NCI-H446 treated with DMSO at 0.1 percent for 48 hours (cell line): ENCODE results near the gene FBN1.
A peak's percentile ranks its signal among the peaks of the same experiment; 100 is the strongest.

Source experiments
- DNase-seq: peaks from one replicate; lab custom pipeline; 2025; lab: John Stamatoyannopoulos, UW

Gene FBN1

DNA sequence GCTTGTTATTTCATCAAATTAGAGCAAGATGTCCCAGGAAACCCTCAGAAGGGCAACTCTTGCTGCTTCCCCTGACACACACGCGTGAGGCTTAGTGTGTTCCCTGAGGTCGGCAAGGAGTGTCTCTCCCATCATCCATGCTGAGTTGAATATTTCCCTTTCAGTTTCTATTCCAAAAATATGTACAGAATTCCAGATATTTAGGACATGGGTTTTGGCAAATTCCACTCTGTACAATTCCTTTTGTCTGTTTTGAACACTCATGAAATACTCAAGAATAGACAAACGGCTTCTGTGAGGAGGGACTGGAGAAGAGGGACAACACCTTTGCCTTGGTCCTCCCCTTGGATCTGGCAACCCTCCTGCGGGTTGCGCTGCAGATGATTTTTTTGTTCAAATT, 176.2 kb downstream of the FBN1 start:
- no peak for DNase-seq

GRCh38 chr15:48467801-48468200, 177.7 kb downstream of the FBN1 start:
- no peak for DNase-seq

DNA sequence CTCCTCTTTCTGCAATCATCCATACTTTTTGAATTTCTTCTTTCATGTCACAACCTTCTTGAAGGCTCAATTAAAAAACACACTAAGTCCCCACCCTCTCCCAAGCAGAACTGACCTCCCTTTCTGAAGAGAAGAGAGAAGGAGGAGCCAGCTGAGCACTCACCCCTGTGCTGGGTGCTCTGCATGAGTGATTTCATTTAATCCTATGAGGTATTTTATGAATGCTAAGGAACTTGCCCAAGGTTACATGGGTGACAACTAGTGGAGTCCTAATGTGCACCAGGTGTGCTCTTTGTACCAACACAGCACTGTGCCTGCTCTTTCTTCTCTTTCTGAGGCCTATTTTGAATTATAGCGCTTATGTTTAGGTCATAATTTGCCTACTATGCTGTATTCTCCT, 178.7 kb downstream of the FBN1 start:
- no peak for DNase-seq

GRCh38 chr15:48466079-48466478, 179.4 kb downstream of the FBN1 start:
- no peak for DNase-seq

- DNase-seq = no peak
Measured at GRCh38 chr15:48465410-48465809, 180.1 kb downstream of the FBN1 start.

DNA sequence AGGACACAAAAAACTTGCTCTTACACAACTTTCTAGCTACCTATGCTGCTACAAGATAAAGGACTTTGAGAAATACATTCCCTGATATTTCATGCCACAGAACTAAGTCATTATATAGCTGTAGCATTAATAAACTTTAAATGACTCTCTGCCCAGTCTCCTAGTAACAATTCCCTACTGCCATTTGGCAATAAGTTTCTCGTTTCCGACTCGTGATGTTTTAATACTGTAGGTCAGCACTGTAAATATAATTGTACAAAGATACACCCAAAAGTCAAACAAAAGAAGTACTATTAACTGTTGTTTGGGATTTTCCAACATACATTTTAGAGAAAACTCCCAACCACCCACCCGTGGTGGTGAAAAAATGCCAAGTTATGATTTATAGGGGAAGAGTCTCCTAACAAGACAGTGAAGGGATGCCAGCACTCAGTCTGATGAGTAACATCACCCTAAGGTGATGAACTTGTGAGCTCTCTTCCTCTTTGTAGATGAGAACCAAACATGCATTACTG, 182.1 kb downstream of the FBN1 start:
- no peak for DNase-seq

GRCh38 chr15:48462688-48463087, 182.8 kb downstream of the FBN1 start:
- DNase-seq = no peak

DNA sequence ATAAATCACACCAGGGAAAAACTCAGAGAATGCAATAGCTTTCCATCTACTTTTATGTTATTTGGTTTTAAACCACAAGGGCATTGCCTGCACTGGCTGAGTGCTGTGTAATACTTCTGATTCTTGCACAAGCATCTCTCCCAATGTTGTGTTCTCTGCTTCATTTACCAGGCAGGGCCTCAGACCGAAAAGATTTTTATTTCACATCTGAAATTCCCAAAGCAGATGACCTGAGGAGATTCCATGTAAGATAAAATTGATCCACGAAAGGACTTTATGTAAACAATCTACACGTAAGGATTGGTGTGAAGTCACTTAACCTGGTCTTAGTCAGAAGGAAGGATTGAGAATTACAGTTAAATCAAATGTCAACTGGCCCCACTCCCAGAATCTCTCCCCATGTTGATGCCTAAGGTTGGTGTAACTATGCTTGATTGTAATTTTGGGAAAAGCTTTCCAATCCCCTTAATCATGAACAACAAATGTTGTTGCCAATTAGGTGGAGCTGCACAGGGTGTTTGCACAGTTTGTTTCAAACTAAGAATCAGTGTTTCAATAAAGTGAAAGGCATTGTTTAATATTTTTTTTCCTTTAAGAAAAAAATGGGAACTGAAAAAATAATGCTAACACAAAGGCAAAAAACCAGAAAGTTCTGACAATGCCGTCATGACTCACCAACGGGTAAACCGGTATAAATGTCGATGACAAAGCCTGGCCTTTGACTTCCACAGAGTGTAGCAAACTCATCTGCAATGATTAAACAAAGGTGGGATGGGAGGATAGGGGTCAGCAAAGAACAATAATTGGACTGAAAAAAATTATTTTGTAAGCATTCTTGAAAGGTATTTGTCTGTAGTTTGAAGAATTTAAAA, 185.7 kb downstream of the FBN1 start:
- DNase-seq = no peak

DNA sequence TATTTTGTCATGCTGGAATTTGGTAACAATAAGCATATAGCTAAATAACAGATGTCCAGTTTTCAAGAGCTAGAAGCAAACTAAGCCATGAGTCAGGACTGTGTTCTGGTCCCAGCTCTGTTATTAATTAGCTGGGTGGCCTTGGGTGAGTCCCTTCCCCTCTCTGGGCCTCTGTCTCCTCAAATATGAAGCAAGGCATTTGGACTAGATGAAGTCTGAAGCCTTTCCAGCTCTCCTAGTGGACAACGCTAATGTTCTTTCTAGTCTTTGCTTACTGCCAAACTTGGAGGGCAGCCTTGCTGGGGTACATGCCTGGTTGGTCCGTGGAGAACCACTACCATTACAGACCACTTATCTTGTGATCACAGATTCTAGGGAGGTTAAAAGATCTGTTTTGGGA, 186.6 kb downstream of the FBN1 start:
- no peak for DNase-seq

DNA sequence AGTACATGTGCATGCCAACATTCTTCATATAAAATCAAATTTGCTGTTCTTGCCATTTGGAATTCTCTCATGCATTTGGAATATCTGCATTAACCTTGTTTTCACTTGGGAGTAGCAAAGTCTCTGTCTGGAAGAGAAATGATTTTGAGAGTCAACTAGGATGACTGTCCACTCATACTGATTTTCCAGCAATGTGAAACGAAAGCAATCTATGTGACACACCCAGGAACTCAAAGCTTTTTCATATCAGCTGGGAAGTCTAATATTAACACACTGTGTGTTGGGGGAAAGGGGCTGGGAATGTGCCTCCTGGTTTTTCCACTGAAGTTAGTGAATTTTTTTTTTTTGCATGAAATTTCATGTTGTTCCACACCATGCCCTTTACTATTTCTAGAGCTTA, 189.4 kb downstream of the FBN1 start:
- no peak for DNase-seq

DNA sequence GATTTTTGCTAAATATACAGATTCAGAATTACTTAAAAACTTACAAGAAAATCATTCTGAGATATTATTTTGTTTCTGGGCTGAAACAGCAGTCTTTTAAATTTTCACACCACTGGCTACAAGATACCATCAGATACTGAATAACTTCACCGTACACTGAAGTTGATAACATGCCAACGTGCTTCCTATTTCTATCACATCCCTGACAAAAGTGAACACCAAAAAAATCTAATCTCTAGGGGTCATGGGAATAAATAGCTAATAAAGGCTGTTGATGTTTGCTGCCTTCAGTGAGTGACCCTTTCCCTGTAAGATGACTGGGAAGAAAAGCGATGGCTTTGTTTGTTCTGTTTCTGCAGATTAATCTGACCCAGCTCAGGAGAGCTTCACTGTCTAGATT, 193.8 kb downstream of the FBN1 start:
- DNase-seq = no peak

DNA sequence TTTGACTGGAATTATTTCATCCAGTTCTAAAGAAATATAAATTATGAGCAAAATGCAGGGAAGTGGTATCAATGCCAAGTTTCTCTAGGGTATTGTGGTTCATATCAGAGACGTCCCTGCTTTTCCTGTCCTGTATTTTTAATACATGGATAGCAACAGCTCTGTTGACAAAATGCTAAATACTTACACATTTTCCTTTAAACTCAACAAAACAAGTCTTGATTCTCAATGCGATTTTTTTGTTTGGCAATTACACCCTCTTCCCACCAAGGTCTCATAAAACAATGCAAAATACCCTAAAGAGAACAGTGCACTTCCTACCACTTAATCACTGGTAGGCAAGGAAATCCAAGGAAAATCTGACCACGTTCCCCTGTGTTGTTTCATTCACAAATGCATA, 194.3 kb downstream of the FBN1 start:
- DNase-seq = no peak

DNA sequence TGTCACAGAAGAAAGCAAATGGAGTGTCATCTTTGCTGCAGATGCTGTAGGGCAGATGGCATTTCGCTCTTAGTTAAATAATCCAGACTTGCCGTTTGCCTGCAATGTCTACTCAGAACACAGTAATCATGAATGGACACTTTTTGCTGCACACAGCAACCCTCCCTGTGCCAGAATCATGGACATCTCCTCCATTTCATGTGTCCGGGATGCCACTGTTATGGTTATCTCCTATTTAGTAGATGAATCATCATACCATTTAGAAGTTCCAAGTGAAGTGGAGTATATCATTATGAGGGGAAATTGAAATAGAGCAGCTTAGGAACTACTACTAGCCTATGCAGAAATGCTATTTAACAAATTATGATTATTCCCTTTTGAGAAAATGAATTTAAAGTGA, 195.8 kb downstream of the FBN1 start:
- no peak for DNase-seq

DNA sequence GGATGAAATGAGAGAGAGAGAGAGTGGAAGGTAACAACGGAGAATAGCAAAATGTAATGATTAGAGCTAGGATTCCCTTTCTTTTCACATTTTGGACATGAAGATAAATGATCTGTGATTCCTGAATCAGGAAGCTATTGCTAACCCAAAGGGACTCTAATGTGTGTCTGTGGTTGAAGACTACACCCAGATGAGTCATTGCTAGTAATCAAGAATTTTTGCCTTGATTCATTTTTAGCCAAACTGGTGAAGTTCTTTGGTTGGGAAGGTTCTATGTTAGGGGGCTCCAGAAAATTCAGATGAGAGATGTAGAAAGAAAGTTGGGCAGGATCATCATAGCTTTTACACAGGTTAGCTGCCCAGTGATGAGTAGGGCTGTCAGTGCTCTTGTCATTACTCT, 197.9 kb downstream of the FBN1 start:
- no peak for DNase-seq

- DNase-seq = no peak
Measured at GRCh38 chr15:48447058-48447457, 198.5 kb downstream of the FBN1 start.

GRCh38 chr15:48442011-48442410, 203.5 kb downstream of the FBN1 start:
- DNase-seq = no peak

- no peak for DNase-seq
Measured at GRCh38 chr15:48440084-48440483, 205.4 kb downstream of the FBN1 start.

DNA sequence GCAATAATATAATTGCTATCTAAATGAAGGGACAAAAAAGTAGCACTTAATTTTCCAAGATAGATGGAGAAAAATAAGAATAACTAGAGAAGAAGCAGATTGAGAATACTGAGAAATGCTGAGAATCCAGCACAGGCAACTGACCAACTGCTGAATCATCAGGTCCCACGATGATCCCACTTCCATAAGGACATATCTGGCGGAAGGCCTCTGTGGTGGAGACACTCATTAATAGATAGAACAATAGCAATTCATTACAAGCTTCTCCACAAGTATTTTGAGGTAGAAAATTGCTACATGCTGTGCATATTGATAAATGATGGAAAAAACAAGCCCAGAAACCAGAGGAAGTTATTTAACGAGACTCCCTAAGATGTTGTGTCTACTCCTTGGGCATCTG, 208.3 kb downstream of the FBN1 start:
- DNase-seq = no peak

DNA sequence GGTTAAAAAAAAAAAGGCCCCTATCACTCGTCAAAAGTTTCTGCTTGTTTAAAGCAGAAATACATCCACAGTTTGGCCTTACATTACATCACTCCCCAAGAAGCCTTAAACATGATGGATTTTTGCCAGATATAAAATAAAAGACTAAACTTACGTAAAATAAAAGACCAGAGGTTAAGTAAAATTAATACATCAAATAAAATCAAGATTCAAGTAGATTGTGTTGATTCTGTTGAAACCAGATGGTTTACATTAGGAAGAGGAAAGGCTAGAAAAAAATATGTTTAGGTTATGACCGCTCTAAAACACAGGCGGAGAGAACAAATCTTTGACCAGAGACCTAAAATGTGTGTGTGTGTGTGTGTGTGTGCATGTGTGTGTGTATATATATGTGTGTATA, 210.2 kb downstream of the FBN1 start:
- DNase-seq = no peak

- no peak for DNase-seq
Measured at GRCh38 chr15:48433226-48433886, 212.2 kb downstream of the FBN1 start.

DNA sequence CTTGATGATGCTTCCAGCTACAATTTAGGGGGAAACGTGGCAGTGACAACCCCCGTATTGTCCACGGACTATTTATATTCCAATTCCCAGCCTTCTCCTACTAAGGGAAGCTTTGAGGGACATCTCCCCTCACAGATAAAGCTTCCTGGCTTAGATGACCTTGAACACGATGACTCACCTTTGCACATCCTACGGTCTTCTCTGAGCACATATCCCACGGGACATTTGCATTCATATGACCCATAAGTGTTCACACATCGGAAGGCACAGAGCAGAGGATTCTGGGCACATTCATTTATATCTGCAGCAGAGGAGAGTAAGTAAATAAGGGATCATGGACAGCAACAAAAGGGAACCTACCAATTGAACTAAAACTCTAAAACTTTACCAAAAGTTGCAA, 212.8 kb downstream of the FBN1 start:
- no peak for DNase-seq

DNA sequence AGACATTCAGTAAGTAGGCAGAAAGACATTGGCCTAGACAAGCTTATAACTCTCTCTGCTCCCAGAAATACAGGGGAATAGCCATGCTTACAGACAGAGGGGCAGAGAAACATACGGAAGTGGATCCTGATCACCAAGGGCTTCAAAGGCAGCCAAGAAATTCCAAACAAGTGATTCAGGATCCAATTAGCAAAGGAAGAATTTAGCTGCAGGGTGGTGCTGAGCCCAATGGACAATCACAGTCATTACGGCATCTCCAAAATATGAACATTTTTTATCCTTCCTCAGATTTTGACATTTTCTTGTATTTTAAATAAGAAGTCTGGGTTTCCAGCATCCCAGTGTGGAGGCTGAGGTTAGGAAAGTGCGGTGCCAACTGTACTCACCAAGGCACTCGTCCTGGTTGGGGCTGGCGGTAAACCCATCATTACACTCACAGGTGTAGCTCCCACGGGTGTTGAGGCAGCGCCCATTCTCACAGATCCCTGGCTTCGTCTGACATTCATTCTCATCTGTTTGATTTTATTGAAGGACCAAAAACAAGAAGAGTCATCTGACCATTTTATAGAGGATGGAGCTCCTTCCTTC, 217.5 kb downstream of the FBN1 start:
- peak; percentile 51 for DNase-seq

DNA sequence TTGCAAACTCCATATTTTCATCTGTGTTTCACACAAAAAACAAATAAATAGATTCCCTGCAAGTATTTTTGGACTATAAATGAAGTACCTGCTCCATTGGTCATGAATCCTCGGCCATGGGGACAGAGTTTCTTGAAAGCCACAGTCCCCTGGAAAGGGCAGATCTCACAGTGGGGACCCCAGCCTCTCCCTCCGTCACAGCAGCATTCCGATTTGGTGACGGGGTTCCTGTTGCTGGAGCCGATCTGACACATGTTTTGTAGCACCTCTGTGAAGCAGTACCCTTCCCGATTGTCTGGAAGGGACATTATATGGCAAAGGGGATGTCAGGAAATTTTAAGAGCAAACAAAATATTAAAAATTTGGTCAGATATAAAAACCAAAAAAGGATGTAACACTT, 218.0 kb downstream of the FBN1 start:
- no peak for DNase-seq
